ENCODE data around the gene EXOSC3. TPM values are rescaled to one million over a fixed set of nuclear protein-coding genes. Genes with fewer than 3 reads are reported as not detected.

EXOSC3 gene
- polyA plus RNA-seq, 1 donor (not counting 4 experiments of a cell fraction or from before 2014, with no cell fraction given) = 48.8 TPM

DNA sequence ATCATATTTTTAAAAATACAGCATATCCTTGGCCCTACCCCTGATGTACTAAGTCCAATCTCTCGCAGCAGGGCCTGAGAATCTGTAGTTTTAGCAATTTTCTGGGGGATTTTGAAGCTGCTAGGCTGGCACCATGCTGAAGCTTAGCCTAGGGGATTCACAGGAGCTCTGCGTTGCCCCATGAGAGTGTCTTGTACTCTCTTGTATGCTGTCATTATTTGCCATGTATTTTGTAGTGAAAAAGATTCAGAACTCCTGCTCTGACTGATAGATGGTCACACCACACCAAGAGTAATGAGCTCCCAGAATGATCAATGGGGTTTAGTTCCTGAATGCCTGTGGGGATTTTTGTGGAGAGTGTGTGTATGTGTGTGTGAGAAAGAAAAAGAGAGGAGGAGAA, 51.9 kb downstream of the EXOSC3 start:
- H3K79me2 ChIP-seq (ENCODE audit: control insufficient read depth, insufficient read depth, low read length) = no peaks in the 10 kb centered on the region
- FAIRE-seq (no peak), DNase-seq (ENCODE audit: low read depth, low spot score) (no peak)
- dilution Hi-C loops (cut with MboI; ENCODE audit: extremely low pct_ligation_motif_present, low sequenced_read_pairs) = no loop called here
- H3K9ac ChIP-seq (ENCODE audit: control insufficient read depth, extremely low read depth, insufficient read depth, low read length) = no peak overlapping the region
- H2AFZ ChIP-seq (ENCODE audit: control insufficient read depth, low read length) = no peak overlapping the region
- no peak overlapping the region for H3K4me3 ChIP-seq (ENCODE audit: control insufficient read depth in 2 of 3, extremely low read depth in 1 of 3, insufficient read depth in 2 of 3, low read depth in 1 of 3, low read length in 3 of 3)
- peaks cover 17% of the 10 kb centered on the region for H3K4me1 ChIP-seq (ENCODE audit: control insufficient read depth, extremely low read depth, insufficient read depth, low read length)
- no peak for TF ChIP-seq EZH2 (IDR thresholded peaks at IDR 0.05; ENCODE audit: low read length)
- TF ChIP-seq, protein P1, sequence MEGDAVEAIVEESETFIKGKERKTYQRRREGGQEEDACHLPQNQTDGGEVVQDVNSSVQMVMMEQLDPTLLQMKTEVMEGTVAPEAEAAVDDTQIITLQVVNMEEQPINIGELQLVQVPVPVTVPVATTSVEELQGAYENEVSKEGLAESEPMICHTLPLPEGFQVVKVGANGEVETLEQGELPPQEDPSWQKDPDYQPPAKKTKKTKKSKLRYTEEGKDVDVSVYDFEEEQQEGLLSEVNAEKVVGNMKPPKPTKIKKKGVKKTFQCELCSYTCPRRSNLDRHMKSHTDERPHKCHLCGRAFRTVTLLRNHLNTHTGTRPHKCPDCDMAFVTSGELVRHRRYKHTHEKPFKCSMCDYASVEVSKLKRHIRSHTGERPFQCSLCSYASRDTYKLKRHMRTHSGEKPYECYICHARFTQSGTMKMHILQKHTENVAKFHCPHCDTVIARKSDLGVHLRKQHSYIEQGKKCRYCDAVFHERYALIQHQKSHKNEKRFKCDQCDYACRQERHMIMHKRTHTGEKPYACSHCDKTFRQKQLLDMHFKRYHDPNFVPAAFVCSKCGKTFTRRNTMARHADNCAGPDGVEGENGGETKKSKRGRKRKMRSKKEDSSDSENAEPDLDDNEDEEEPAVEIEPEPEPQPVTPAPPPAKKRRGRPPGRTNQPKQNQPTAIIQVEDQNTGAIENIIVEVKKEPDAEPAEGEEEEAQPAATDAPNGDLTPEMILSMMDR (optimal IDR thresholded peaks at IDR 0.05 in 1 of 3, IDR thresholded peaks at IDR 0.05 in 1 of 3, conservative IDR thresholded peaks at IDR 0.05 in 1 of 3; ENCODE audit: extremely low read depth in 1 of 3, insufficient read depth in 2 of 3, low read length in 3 of 3) = no peak
- no peaks in the 10 kb centered on the region for H4K20me1 ChIP-seq (ENCODE audit: control insufficient read depth, extremely low read depth, insufficient read depth, low read length)
- no peaks in the 10 kb centered on the region for H3K27me3 ChIP-seq (ENCODE audit: control insufficient read depth, extremely low read depth, insufficient read depth, low read length)
- no peak overlapping the region for H3K4me2 ChIP-seq (ENCODE audit: control insufficient read depth, extremely low read depth, insufficient read depth, low read depth, low read length)
- no peaks in the 10 kb centered on the region for H3K9me1 ChIP-seq (ENCODE audit: control insufficient read depth, extremely low read depth, insufficient read depth, low read length)
- no peaks in the 10 kb centered on the region for H3K36me3 ChIP-seq (ENCODE audit: control insufficient read depth in 2 of 2, extremely low read depth in 1 of 2, insufficient read depth in 2 of 2, low read length in 2 of 2)
- H3K9me3 ChIP-seq (ENCODE audit: control insufficient read depth, low read depth, low read length) = no peaks in the 10 kb centered on the region
- no peak overlapping the region for H3K27ac ChIP-seq (ENCODE audit: control insufficient read depth, insufficient read depth, low read length)

DNA sequence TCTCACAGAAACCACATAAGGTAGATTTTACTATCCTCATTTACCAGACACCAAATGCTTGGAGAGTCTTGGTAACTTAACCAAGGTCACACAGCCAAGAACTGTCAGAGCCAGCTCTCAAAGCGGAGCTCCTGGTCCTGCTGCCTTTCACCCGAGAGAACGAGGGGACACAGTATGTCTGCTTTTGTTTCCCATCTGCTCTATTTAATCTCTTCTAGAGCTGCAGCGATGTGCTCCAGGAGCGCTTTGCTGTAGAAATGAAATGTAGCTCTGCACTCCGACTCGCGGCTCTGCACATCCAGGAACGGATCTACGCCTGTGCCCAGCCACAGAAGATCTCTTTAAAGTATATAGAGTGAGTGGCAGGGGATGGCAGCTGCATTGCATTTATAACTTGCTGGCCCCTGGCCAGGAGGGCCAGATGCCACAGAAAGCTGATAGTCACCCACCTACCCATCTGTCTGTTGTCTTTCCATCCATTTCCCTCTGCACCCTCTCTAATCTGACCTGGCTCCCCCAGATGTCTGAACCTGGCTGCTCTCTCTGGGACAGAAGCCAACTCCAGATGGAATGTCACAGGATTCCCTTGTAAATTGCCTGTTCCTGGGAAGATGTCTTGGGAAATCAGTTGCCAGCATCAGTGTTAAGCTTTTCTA, 52.6 kb downstream of the EXOSC3 start:
- peaks cover 17% of the 10 kb centered on the region for H3K4me1 ChIP-seq (ENCODE audit: control insufficient read depth, extremely low read depth, insufficient read depth, low read length)
- dilution Hi-C loops (cut with MboI; ENCODE audit: extremely low pct_ligation_motif_present, low sequenced_read_pairs) = no loop called here
- no peak for DNase-seq (ENCODE audit: low read depth, low spot score)
- H3K9me3 ChIP-seq (ENCODE audit: control insufficient read depth, low read depth, low read length) = no peaks in the 10 kb centered on the region
- no peaks in the 10 kb centered on the region for H4K20me1 ChIP-seq (ENCODE audit: control insufficient read depth, extremely low read depth, insufficient read depth, low read length)
- FAIRE-seq = no peak
- H3K9me1 ChIP-seq (ENCODE audit: control insufficient read depth, extremely low read depth, insufficient read depth, low read length) = no peaks in the 10 kb centered on the region
- no peak overlapping the region for H3K4me2 ChIP-seq (ENCODE audit: control insufficient read depth, extremely low read depth, insufficient read depth, low read depth, low read length)
- no peak overlapping the region for H2AFZ ChIP-seq (ENCODE audit: control insufficient read depth, low read length)
- TF ChIP-seq, protein P1 (optimal IDR thresholded peaks at IDR 0.05 in 1 of 3, IDR thresholded peaks at IDR 0.05 in 1 of 3, conservative IDR thresholded peaks at IDR 0.05 in 1 of 3; ENCODE audit: extremely low read depth in 1 of 3, insufficient read depth in 2 of 3, low read length in 3 of 3) = no peak
- TF ChIP-seq EZH2 (IDR thresholded peaks at IDR 0.05; ENCODE audit: low read length) = no peak
- no peak overlapping the region for H3K4me3 ChIP-seq (ENCODE audit: control insufficient read depth in 2 of 3, extremely low read depth in 1 of 3, insufficient read depth in 2 of 3, low read depth in 1 of 3, low read length in 3 of 3)
- H3K27ac ChIP-seq (ENCODE audit: control insufficient read depth, insufficient read depth, low read length) = no peak overlapping the region
- no peaks in the 10 kb centered on the region for H3K79me2 ChIP-seq (ENCODE audit: control insufficient read depth, insufficient read depth, low read length)
- H3K36me3 ChIP-seq (ENCODE audit: control insufficient read depth in 2 of 2, extremely low read depth in 1 of 2, insufficient read depth in 2 of 2, low read length in 2 of 2) = no peaks in the 10 kb centered on the region
- H3K9ac ChIP-seq (ENCODE audit: control insufficient read depth, extremely low read depth, insufficient read depth, low read length) = no peak overlapping the region
- H3K27me3 ChIP-seq (ENCODE audit: control insufficient read depth, extremely low read depth, insufficient read depth, low read length) = no peaks in the 10 kb centered on the region

All from keratinocyte (primary cell).